ENCODE results near the gene MRGPRX3.

MRGPRX3 gene

DNA sequence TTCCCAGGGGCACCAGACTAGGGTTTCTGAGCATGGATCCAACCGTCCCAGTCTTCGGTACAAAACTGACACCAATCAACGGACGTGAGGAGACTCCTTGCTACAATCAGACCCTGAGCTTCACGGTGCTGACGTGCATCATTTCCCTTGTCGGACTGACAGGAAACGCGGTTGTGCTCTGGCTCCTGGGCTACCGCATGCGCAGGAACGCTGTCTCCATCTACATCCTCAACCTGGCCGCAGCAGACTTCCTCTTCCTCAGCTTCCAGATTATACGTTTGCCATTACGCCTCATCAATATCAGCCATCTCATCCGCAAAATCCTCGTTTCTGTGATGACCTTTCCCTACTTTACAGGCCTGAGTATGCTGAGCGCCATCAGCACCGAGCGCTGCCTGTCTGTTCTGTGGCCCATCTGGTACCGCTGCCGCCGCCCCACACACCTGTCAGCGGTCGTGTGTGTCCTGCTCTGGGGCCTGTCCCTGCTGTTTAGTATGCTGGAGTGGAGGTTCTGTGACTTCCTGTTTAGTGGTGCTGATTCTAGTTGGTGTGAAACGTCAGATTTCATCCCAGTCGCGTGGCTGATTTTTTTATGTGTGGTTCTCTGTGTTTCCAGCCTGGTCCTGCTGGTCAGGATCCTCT, 41.0 kb downstream of the MRGPRX3 start:
- TF ChIP-seq, protein P1, sequence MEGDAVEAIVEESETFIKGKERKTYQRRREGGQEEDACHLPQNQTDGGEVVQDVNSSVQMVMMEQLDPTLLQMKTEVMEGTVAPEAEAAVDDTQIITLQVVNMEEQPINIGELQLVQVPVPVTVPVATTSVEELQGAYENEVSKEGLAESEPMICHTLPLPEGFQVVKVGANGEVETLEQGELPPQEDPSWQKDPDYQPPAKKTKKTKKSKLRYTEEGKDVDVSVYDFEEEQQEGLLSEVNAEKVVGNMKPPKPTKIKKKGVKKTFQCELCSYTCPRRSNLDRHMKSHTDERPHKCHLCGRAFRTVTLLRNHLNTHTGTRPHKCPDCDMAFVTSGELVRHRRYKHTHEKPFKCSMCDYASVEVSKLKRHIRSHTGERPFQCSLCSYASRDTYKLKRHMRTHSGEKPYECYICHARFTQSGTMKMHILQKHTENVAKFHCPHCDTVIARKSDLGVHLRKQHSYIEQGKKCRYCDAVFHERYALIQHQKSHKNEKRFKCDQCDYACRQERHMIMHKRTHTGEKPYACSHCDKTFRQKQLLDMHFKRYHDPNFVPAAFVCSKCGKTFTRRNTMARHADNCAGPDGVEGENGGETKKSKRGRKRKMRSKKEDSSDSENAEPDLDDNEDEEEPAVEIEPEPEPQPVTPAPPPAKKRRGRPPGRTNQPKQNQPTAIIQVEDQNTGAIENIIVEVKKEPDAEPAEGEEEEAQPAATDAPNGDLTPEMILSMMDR (IDR thresholded peaks at IDR 0.05; ENCODE audit: low read depth, low read length): no peak
- no peaks in the 10 kb centered on the region for H3K36me3 ChIP-seq
- DNase-seq: no peak
- no peaks in the 10 kb centered on the region for H3K27me3 ChIP-seq
- H3K4me3 ChIP-seq (ENCODE audit: low read depth, low read length): no peak overlapping the region
- no peaks in the 10 kb centered on the region for H3K4me1 ChIP-seq
- no peaks in the 10 kb centered on the region for H3K9me3 ChIP-seq
